ENCODE results near the gene MKRN2OS. TPM values are rescaled to one million over a fixed set of nuclear protein-coding genes. Genes with fewer than 3 reads are reported as not detected.
A peak's percentile ranks its signal among the peaks of the same experiment; 100 is the strongest.
"Not testable (repeated sequence)": the region's sequence is repeated elsewhere in the genome, so short reads cannot be mapped to it uniquely, and the experiment has no call there.

Gene MKRN2OS
- total RNA-seq, 2 donors from 2014 or later: 2.3 TPM; not detected in 1

GRCh38 chr3:12549971-12550760 is 4.9 kb upstream of the MKRN2OS start:
- Histone ChIP-seq H3K27ac (no peak overlapping the region), H3K4me3 (no peak overlapping the region), H3K27me3 (peaks cover 0 to 5% of the 10 kb centered on the region in 2 donors), H3K36me3 (replicated peaks in 1 of 2; ENCODE audit: insufficient read depth in 1 of 2, low read depth in 2 of 2) (no peaks in the 10 kb centered on the region), H3K9me3 (no peaks in the 10 kb centered on the region), H3K4me1 (peaks cover 10% of the 10 kb centered on the region)
- no peak for TF ChIP-seq POLR2A (IDR thresholded peaks at IDR 0.05)
- no peak for TF ChIP-seq CTCF (IDR thresholded peaks at IDR 0.05)
- ATAC-seq (no peak), DNase-seq (no peak)
- WGBS, 2 donors: 60 to 62% methylated on average over 7 of the region's 7 CpGs
- intact Hi-C loops (cut with DNase I): no loop called here

GRCh38 chr3:12544652-12545472 is 437 bp downstream of the MKRN2OS start:
- peaks cover 0 to 4% of the 10 kb centered on the region in 2 donors for H3K36me3 ChIP-seq (replicated peaks in 1 of 2; ENCODE audit: insufficient read depth in 1 of 2, low read depth in 2 of 2)
- intact Hi-C loops (cut with DNase I): no loop called here
- no peak for DNase-seq
- peak; percentile 9 for ATAC-seq
- WGBS, 2 donors: 24 to 26% methylated on average over 11 of the region's 11 CpGs
- H3K27ac ChIP-seq: peak overlapping the region; percentile 36 to 85 (median 61)
- peaks cover 14% of the 10 kb centered on the region for H3K4me1 ChIP-seq
- no peaks in the 10 kb centered on the region for H3K27me3 ChIP-seq
- H3K9me3 ChIP-seq: no peaks in the 10 kb centered on the region
- H3K4me3 ChIP-seq: peak overlapping the region; percentile 32 to 40
- TF ChIP-seq POLR2A (IDR thresholded peaks at IDR 0.05): peak in 2 of 3 donors; percentile 82 to 88
- peak in 4 of 7 experiments; percentile 5 to 17 (median 13) for TF ChIP-seq CTCF (IDR thresholded peaks at IDR 0.05)

- H3K9me3 ChIP-seq; H3K27me3 ChIP-seq; intact Hi-C loops (cut with DNase I); ATAC-seq; H3K4me3 ChIP-seq; DNase-seq; H3K36me3 ChIP-seq (replicated peaks in 1 of 2; ENCODE audit: insufficient read depth in 1 of 2, low read depth in 2 of 2); H3K27ac ChIP-seq: not testable (repeated sequence)
- WGBS, 2 donors: 90 to 94% methylated on average over 12 of the region's 12 CpGs
- H3K4me1 ChIP-seq: peaks cover 14% of the 10 kb centered on the region
Observed at GRCh38 chr3:12543497-12543896, 1.8 kb downstream of the MKRN2OS start.

- ATAC-seq: no peak
Observed at GRCh38 chr3:12541625-12542024, 3.7 kb downstream of the MKRN2OS start.

More at GRCh38 chr3:12541625-12542024, 3.7 kb downstream of the MKRN2OS start:
- Histone ChIP-seq H3K4me1 (peaks cover 14% of the 10 kb centered on the region), H3K27me3 (no peaks in the 10 kb centered on the region), H3K4me3 (no peak overlapping the region), H3K27ac (no peak overlapping the region), H3K36me3 (replicated peaks in 1 of 2; ENCODE audit: insufficient read depth in 1 of 2, low read depth in 2 of 2) (peaks cover 0 to 6% of the 10 kb centered on the region in 2 donors), H3K9me3 (no peaks in the 10 kb centered on the region)
- 70% methylated on average over 8 of the region's 8 CpGs for WGBS, 2 donors
- peak in 2 of 4 donors; percentile 10 to 28 for DNase-seq
- TF ChIP-seq CTCF (IDR thresholded peaks at IDR 0.05) (peak in 2 of 7 experiments; percentile 14 to 21), POLR2A (IDR thresholded peaks at IDR 0.05) (no peak)
- intact Hi-C loops (cut with DNase I): no loop called here

Measured in body of pancreas (tissue), 4 donors.